Left renal cortex interstitium (tissue), 4 donors: ENCODE results near the gene ZFHX3. TPM values are rescaled to one million over a fixed set of nuclear protein-coding genes. Genes with fewer than 3 reads are reported as not detected.

Source experiments
- DNase-seq, 4 donors: peaks; one replicate each; pipeline ENCODE4 v3.0.0-alpha.2; 2013; ENCODE audit warnings: low read depth in 4 of 4, low spot score in 2 of 4, missing footprints in 1 of 4
- polyA plus RNA-seq, 4 donors: library from polyadenylated mRNA; unstranded; fragments of 120-200 nt; gene quantifications; one replicate each; pipeline ENCODE4 v1.2.1, GENCODE V29; 2013; ENCODE audit not compliant: insufficient read length in 4 of 4

ZFHX3 gene
- polyA plus RNA-seq, 4 donors = 15.6 to 25.4 (median 20.6) TPM

GRCh38 chr16:72838951-72839350 lies 209.0 kb downstream of the ZFHX3 start:
- no peak for DNase-seq

GRCh38 chr16:72838586-72838910 lies 209.4 kb downstream of the ZFHX3 start:
- no peak for DNase-seq

- no peak for DNase-seq
Observed at GRCh38 chr16:72837846-72838585, 209.9 kb downstream of the ZFHX3 start.

- DNase-seq = no peak
Observed at GRCh38 chr16:72836985-72837384, 210.9 kb downstream of the ZFHX3 start.

GRCh38 chr16:72836181-72836580 lies 211.7 kb downstream of the ZFHX3 start:
- DNase-seq = no peak

GRCh38 chr16:72835086-72835485 lies 212.8 kb downstream of the ZFHX3 start:
- no peak for DNase-seq

GRCh38 chr16:72834499-72834898 lies 213.4 kb downstream of the ZFHX3 start:
- DNase-seq = no peak

GRCh38 chr16:72833969-72834368 lies 214.0 kb downstream of the ZFHX3 start:
- DNase-seq = no peak

GRCh38 chr16:72833482-72833881 lies 214.4 kb downstream of the ZFHX3 start:
- DNase-seq = no peak

GRCh38 chr16:72832621-72833248 lies 215.2 kb downstream of the ZFHX3 start:
- DNase-seq = peak in 1 of 4 donors; percentile 59

- DNase-seq = no peak
Observed at GRCh38 chr16:72829846-72830775, 217.8 kb downstream of the ZFHX3 start.

GRCh38 chr16:72827866-72828265 lies 220.1 kb downstream of the ZFHX3 start:
- DNase-seq = peak in 1 of 4 donors; percentile 45

GRCh38 chr16:72825912-72826621 lies 221.9 kb downstream of the ZFHX3 start:
- no peak for DNase-seq

GRCh38 chr16:72824761-72825160 lies 223.2 kb downstream of the ZFHX3 start:
- DNase-seq = no peak

- no peak for DNase-seq
Observed at GRCh38 chr16:72824027-72824426, 223.9 kb downstream of the ZFHX3 start.

- no peak for DNase-seq
Observed at GRCh38 chr16:72821185-72821950, 226.6 kb downstream of the ZFHX3 start.

- DNase-seq = no peak
Observed at GRCh38 chr16:72819345-72819744, 228.6 kb downstream of the ZFHX3 start.

- DNase-seq = no peak
Observed at GRCh38 chr16:72818236-72818845, 229.6 kb downstream of the ZFHX3 start.
